SK-N-SH (cell line): ENCODE results near the gene RGS10.

Experiments
- CTCF ChIP-seq: fragments of 200-600 bp; sonication (generic); IDR thresholded peaks from 2 replicates; pipeline ENCODE4 v1.6.1; 2017; ENCODE audit warnings: antibody characterized with exemption, mild to moderate bottlenecking, moderate library complexity
- ELF1 ChIP-seq: IDR thresholded peaks from 2 replicates; pipeline ENCODE4 v1.4.0; 2012
- EZH2phosphoT487 ChIP-seq: fragments of 200-600 bp; sonication (generic); IDR thresholded peaks from 2 replicates; pipeline ENCODE4 v1.6.1; 2017; ENCODE audit warnings: low read depth, mixed run types, mild to moderate bottlenecking, antibody characterized with exemption, moderate library complexity, borderline replicate concordance
- GABPA ChIP-seq: IDR thresholded peaks from 2 replicates; pipeline ENCODE4 v1.4.0; 2012; ENCODE audit warnings: low read depth, mild to moderate bottlenecking
- JUND ChIP-seq: IDR thresholded peaks from 2 replicates; pipeline ENCODE4 v1.4.0; 2012
- MAX ChIP-seq: IDR thresholded peaks from 2 replicates; pipeline ENCODE4 v1.4.0; 2012; ENCODE audit warnings: low read depth
- MXI1 ChIP-seq: IDR thresholded peaks from 2 replicates; pipeline ENCODE4 v1.6.1; 2012; ENCODE audit warnings: mild to moderate bottlenecking, low read depth, low read length, improper control_type of control experiment
- NRF1 ChIP-seq: IDR thresholded peaks from 2 replicates; pipeline ENCODE4 v1.6.1; 2012; ENCODE audit warnings: low read depth, mild to moderate bottlenecking, low read length
- POLR2AphosphoS5 ChIP-seq: IDR thresholded peaks from 2 replicates; pipeline ENCODE4 v1.6.1; 2012; ENCODE audit warnings: low read depth, low read length
- REST ChIP-seq: IDR thresholded peaks from 2 replicates; pipeline ENCODE4 v1.6.1; 2012; ENCODE audit warnings: mild to moderate bottlenecking, low read depth, low read length, moderate library complexity
- USF2 ChIP-seq: fragments of 150-350 bp; IDR thresholded peaks from 2 replicates; pipeline ENCODE4 v1.6.1; 2017; ENCODE audit warnings: antibody characterized with exemption, low read length, low read depth, borderline replicate concordance
- YY1 ChIP-seq: IDR thresholded peaks from 2 replicates; pipeline ENCODE4 v1.4.0; 2012; ENCODE audit warnings: low read depth, mild to moderate bottlenecking

GRCh38 chr10:119518176-119518575 is 24.3 kb downstream of the RGS10 start:
- TF ChIP-seq NRF1 (no peak), MAX (no peak), CTCF (no peak), YY1 (no peak), ELF1 (no peak), POLR2AphosphoS5 (no peak), EZH2phosphoT487 (no peak), REST (no peak), JUND (no peak), GABPA (no peak), USF2 (no peak), MXI1 (no peak)
